GM23338 (cell line): ENCODE data around the gene KCNB1. TPM values are rescaled to one million over a fixed set of nuclear protein-coding genes. Genes with fewer than 3 reads are reported as not detected.

ENCODE experiments used
- ATAC-seq: fragments of 200-7000 bp; cut with Tn5 transposase; 3 replicates; pipeline ENCODE4 v1.9.1; 2020
- DNase-seq: peaks from one replicate; pipeline ENCODE4 v3.0.0-alpha.2; 2015; ENCODE audit warnings: low spot score
- H2AFZ ChIP-seq: fragments of 200-600 bp; sonication (generic); 2 replicates; pipeline ENCODE4 v1.8.0; 2016; ENCODE audit warnings: antibody characterized with exemption, mild to moderate bottlenecking, moderate library complexity
- H3F3A ChIP-seq: fragments of 200-600 bp; sonication (generic); replicated peaks from 2 replicates; pipeline ENCODE4 v1.8.0; 2017; ENCODE audit warnings: antibody characterized with exemption, mixed run types, low read depth
- H3K27ac ChIP-seq: fragments of 200-600 bp; sonication (generic); 2 replicates; pipeline ENCODE4 v1.6.1; 2016; ENCODE audit warnings: low read depth
- H3K27me3 ChIP-seq: fragments of 200-600 bp; sonication (generic); 2 replicates; pipeline ENCODE4 v1.8.0; 2016; ENCODE audit warnings: mild to moderate bottlenecking, mixed run types, moderate library complexity; ENCODE audit not compliant: insufficient read depth
- H3K36me3 ChIP-seq: fragments of 200-600 bp; sonication (generic); 2 replicates; pipeline ENCODE4 v1.8.0; 2016; ENCODE audit warnings: mild to moderate bottlenecking; ENCODE audit not compliant: insufficient read depth
- H3K4me1 ChIP-seq: fragments of 200-600 bp; sonication (generic); 2 replicates; pipeline ENCODE4 v1.8.0; 2016; ENCODE audit warnings: mild to moderate bottlenecking, moderate library complexity; ENCODE audit not compliant: insufficient read depth
- H3K4me2 ChIP-seq: fragments of 200-600 bp; sonication (generic); 2 replicates; pipeline ENCODE4 v1.7.1; 2017; ENCODE audit warnings: mixed run types
- H3K4me3 ChIP-seq: fragments of 200-600 bp; sonication (generic); 2 replicates; pipeline ENCODE4 v1.6.1; 2016; ENCODE audit warnings: mixed run types
- H3K79me2 ChIP-seq: fragments of 200-600 bp; sonication (generic); replicated peaks from 2 replicates; pipeline ENCODE4 v1.8.0; 2017; ENCODE audit warnings: mild to moderate bottlenecking; ENCODE audit not compliant: insufficient read depth
- H3K9me2 ChIP-seq: fragments of 200-600 bp; sonication (generic); 2 replicates; pipeline ENCODE4 v1.8.0; 2017; ENCODE audit not compliant: insufficient read depth
- H4K20me1 ChIP-seq: fragments of 200-600 bp; sonication (generic); replicated peaks from 2 replicates; pipeline ENCODE4 v1.8.0; 2017; ENCODE audit warnings: mild to moderate bottlenecking; ENCODE audit not compliant: insufficient read depth
- H3K27ac Mint-ChIP-seq: 2 replicates; pipeline ENCODE4 v1.8.0; 2020; ENCODE audit warnings: inconsistent platforms, mild to moderate bottlenecking, moderate library complexity, mixed read lengths
- H3K27me3 Mint-ChIP-seq: 3 replicates; pipeline ENCODE4 v1.8.0; 2022; ENCODE audit warnings: low read depth, mild to moderate bottlenecking, moderate library complexity, mixed read lengths, inconsistent platforms; ENCODE audit not compliant: insufficient read depth, poor library complexity
- H3K36me3 Mint-ChIP-seq: 3 replicates; pipeline ENCODE4 v1.8.0; 2021; ENCODE audit warnings: low read depth, mild to moderate bottlenecking, inconsistent platforms, moderate library complexity, mixed read lengths
- H3K4me1 Mint-ChIP-seq: 3 replicates; pipeline ENCODE4 v1.8.0; 2020; ENCODE audit warnings: mild to moderate bottlenecking, inconsistent platforms, mixed read lengths
- H3K4me3 Mint-ChIP-seq: 3 replicates; pipeline ENCODE4 v1.8.0; 2021; ENCODE audit warnings: moderate library complexity, mild to moderate bottlenecking, inconsistent platforms, mixed read lengths
- H3K9me3 Mint-ChIP-seq: 3 replicates; pipeline ENCODE4 v1.8.0; 2020; ENCODE audit warnings: moderate library complexity, mild to moderate bottlenecking, inconsistent platforms, mixed read lengths
- EZH2 ChIP-seq: fragments of 200-600 bp; sonication (generic); IDR thresholded peaks from one replicate; pipeline ENCODE4 v1.8.0; 2017; ENCODE audit warnings: antibody characterized with exemption, mild to moderate bottlenecking, low read depth; ENCODE audit not compliant: unreplicated experiment
- JUNB ChIP-seq: IDR thresholded peaks from one replicate; pipeline ENCODE4 v1.6.1; 2016; ENCODE audit warnings: antibody characterized with exemption; ENCODE audit not compliant: unreplicated experiment
- REST ChIP-seq: IDR thresholded peaks from one replicate; pipeline ENCODE4 v1.6.1; 2018; ENCODE audit warnings: antibody characterized with exemption; ENCODE audit not compliant: unreplicated experiment
- ZNF114 ChIP-seq: fragments of 250-450 bp; sonication (Bioruptor Pico); IDR thresholded peaks from 2 replicates; pipeline ENCODE4 v1.5.0; 2020; ENCODE audit warnings: mild to moderate bottlenecking, moderate library complexity
- polyA plus RNA-seq: library from polyadenylated mRNA; unstranded; fragments of >200 nt; fragmentation: Nextera tagmentation; extraction: Ambion mirVana; gene quantifications from 2 replicates; pipeline ENCODE4 v1.2.1, GENCODE V29; 2016
- total RNA-seq: library from RNA; depleted of rRNA; stranded (reverse); fragments of >200 nt; shearing (Covaris generic); gene quantifications from 2 replicates; pipeline ENCODE4 v1.2.3, GENCODE V29; 2014
- TF ChIP-seq, protein P1 (sequence below), 2 experiments: fragments of 200-600 bp in 1 of 2; sonication (generic) in 1 of 2; conservative IDR thresholded peaks; 2 replicates each; pipeline versions ENCODE4 v1.5.1 to v1.6.1; 2016 to 2017; ENCODE audit warnings: antibody characterized with exemption in 2 of 2, low read depth in 2 of 2, mild to moderate bottlenecking in 2 of 2, moderate library complexity in 1 of 2
- TF ChIP-seq, protein P2 (sequence below): IDR thresholded peaks from 2 replicates; pipeline ENCODE4 v1.6.1; 2016; ENCODE audit warnings: antibody characterized with exemption

Gene KCNB1
- total and polyA plus RNA-seq, 2 experiments from 2014 or later: 0.28 to 0.29 TPM

DNA sequence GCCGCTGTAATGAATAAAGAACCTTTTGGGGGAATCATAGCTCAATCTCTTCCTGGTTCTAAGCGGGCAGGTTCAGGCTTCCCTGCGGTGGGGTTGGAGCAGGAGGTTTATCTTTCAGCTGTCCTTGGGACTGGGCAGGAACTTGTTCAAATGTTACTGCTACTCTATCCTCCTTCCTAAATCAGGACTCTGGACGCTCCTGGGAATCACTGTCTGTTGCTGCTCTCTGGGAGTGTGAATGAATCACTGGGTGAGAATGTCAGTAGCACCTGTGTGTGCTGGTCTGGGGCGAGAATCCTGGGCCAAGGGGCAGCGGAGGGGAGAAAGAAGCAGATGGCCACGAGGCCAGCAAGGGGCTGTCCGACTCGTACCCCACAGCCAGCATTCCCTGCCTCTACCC is 139.2 kb downstream of the KCNB1 start:
- no peaks in the 10 kb centered on the region for H3K36me3 ChIP-seq
- Mint-ChIP-seq H3K4me1 (peaks cover 6% of the 10 kb centered on the region; the same call in 1 of the 3 replicates), H3K27ac (no peak overlapping the region), H3K9me3 (no peaks in the 10 kb centered on the region), H3K36me3 (no peaks in the 10 kb centered on the region), H3K4me3 (no peak overlapping the region), H3K27me3 (peaks cover 8% of the 10 kb centered on the region)
- no peaks in the 10 kb centered on the region; the same call in none of the 2 replicates for H4K20me1 ChIP-seq
- H3K4me1 ChIP-seq: no peaks in the 10 kb centered on the region
- H3K9me2 ChIP-seq: no peaks in the 10 kb centered on the region
- no peak overlapping the region for H3K27ac ChIP-seq
- ATAC-seq (no peak), DNase-seq (no peak)
- no peaks in the 10 kb centered on the region for H3K79me2 ChIP-seq
- no peaks in the 10 kb centered on the region for H3K27me3 ChIP-seq
- no peak for TF ChIP-seq REST
- TF ChIP-seq JUNB: no peak
- TF ChIP-seq EZH2: no peak
- TF ChIP-seq, protein P1, sequence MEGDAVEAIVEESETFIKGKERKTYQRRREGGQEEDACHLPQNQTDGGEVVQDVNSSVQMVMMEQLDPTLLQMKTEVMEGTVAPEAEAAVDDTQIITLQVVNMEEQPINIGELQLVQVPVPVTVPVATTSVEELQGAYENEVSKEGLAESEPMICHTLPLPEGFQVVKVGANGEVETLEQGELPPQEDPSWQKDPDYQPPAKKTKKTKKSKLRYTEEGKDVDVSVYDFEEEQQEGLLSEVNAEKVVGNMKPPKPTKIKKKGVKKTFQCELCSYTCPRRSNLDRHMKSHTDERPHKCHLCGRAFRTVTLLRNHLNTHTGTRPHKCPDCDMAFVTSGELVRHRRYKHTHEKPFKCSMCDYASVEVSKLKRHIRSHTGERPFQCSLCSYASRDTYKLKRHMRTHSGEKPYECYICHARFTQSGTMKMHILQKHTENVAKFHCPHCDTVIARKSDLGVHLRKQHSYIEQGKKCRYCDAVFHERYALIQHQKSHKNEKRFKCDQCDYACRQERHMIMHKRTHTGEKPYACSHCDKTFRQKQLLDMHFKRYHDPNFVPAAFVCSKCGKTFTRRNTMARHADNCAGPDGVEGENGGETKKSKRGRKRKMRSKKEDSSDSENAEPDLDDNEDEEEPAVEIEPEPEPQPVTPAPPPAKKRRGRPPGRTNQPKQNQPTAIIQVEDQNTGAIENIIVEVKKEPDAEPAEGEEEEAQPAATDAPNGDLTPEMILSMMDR (conservative IDR thresholded peaks at IDR 0.05; ENCODE audit: low read depth in 2 of 2): no peak
- no peak for TF ChIP-seq ZNF114 (CRISPR knock-in tag)
- TF ChIP-seq, protein P2, sequence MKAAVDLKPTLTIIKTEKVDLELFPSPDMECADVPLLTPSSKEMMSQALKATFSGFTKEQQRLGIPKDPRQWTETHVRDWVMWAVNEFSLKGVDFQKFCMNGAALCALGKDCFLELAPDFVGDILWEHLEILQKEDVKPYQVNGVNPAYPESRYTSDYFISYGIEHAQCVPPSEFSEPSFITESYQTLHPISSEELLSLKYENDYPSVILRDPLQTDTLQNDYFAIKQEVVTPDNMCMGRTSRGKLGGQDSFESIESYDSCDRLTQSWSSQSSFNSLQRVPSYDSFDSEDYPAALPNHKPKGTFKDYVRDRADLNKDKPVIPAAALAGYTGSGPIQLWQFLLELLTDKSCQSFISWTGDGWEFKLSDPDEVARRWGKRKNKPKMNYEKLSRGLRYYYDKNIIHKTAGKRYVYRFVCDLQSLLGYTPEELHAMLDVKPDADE: no peak
- H2AFZ ChIP-seq: peak overlapping the region; percentile 84
- no peaks in the 10 kb centered on the region for H3F3A ChIP-seq
- no peak overlapping the region for H3K4me3 ChIP-seq
- H3K4me2 ChIP-seq: no peak overlapping the region

- peaks cover 8% of the 10 kb centered on the region for H3K27me3 Mint-ChIP-seq
- no peaks in the 10 kb centered on the region for H3K4me1 ChIP-seq
- no peaks in the 10 kb centered on the region for H3K27me3 ChIP-seq
- H3K4me3 ChIP-seq: no peak overlapping the region
- H3K4me3 Mint-ChIP-seq: no peak overlapping the region
- no peaks in the 10 kb centered on the region; the same call in 1 of the 2 replicates for H4K20me1 ChIP-seq
- ATAC-seq: no peak
- no peaks in the 10 kb centered on the region for H3F3A ChIP-seq
- no peak overlapping the region for H3K4me2 ChIP-seq
- no peaks in the 10 kb centered on the region for H3K79me2 ChIP-seq
- no peaks in the 10 kb centered on the region for H3K4me1 Mint-ChIP-seq
- H3K27ac ChIP-seq: no peak overlapping the region
- H3K36me3 ChIP-seq: no peaks in the 10 kb centered on the region
- no peaks in the 10 kb centered on the region for H3K9me2 ChIP-seq
- H3K27ac Mint-ChIP-seq: no peak overlapping the region
- no peak for DNase-seq
- TF ChIP-seq, protein P2: no peak
- no peaks in the 10 kb centered on the region for H3K9me3 Mint-ChIP-seq
- 0 out of 2 replicates have a peak overlapping the region, but pooled peaks have one; percentile 10 for H2AFZ ChIP-seq
- H3K36me3 Mint-ChIP-seq: no peaks in the 10 kb centered on the region
Observed at GRCh38 chr20:49340161-49340966, 142.1 kb downstream of the KCNB1 start.
